OCI-LY1 (cell line): ENCODE measurements around the gene LGALS8.

Experiments used
- CTCF ChIP-seq: fragments of 200-600 bp; sonication (generic), shearing (Covaris generic); IDR thresholded peaks from 2 replicates; pipeline ENCODE4 v1.5.1; 2017; ENCODE audit warnings: mild to moderate bottlenecking, antibody characterized with exemption, low read length, moderate library complexity, mixed read lengths
- EZH2 ChIP-seq: fragments of 200-600 bp; sonication (generic), shearing (Covaris generic); IDR thresholded peaks from 2 replicates; pipeline ENCODE4 v1.8.0; 2017; ENCODE audit warnings: borderline replicate concordance, mixed run types, mild to moderate bottlenecking, antibody characterized with exemption, low read length, moderate library complexity, mixed read lengths

- no peak for TF ChIP-seq CTCF
- TF ChIP-seq EZH2 = no peak
Observed at GRCh38 chr1:236553370-236553769, 29.6 kb downstream of the LGALS8 start.
